Neural cell (in vitro differentiated cells): ENCODE results near the gene CYP26B1. TPM values are rescaled to one million over a fixed set of nuclear protein-coding genes. Genes with fewer than 3 reads are reported as not detected.

ENCODE experiments used
- H2AFZ ChIP-seq: fragments of 200-600, 300-800 bp; sonication (generic), shearing (Covaris generic); 2 replicates; pipeline ENCODE4 v1.6.0; 2014; ENCODE audit warnings: low read depth, mild to moderate bottlenecking, antibody characterized with exemption, low read length, moderate library complexity
- H3F3A ChIP-seq: fragments of 200-600 bp; shearing (Covaris generic); 2 replicates; pipeline ENCODE4 v1.6.1; 2016; ENCODE audit warnings: mild to moderate bottlenecking, moderate library complexity, mixed read lengths, antibody characterized with exemption, low read length; ENCODE audit not compliant: insufficient read depth, poor library complexity, severe bottlenecking
- H3K27ac ChIP-seq: fragments of 200-600, 300-800 bp; sonication (generic), shearing (Covaris generic); 2 replicates; pipeline ENCODE4 v1.5.1; 2014; ENCODE audit warnings: mild to moderate bottlenecking, low read length, moderate library complexity
- H3K27me3 ChIP-seq: fragments of 300-800, 200-600 bp; sonication (generic), shearing (Covaris generic); 2 replicates; pipeline ENCODE4 v1.6.0; 2014; ENCODE audit warnings: mild to moderate bottlenecking, low read depth, low read length, moderate library complexity; ENCODE audit not compliant: insufficient read depth
- H3K36me3 ChIP-seq: fragments of 300-800, 200-600 bp; sonication (generic), shearing (Covaris generic); 2 replicates; pipeline ENCODE4 v1.5.1; 2014; ENCODE audit warnings: mild to moderate bottlenecking, antibody characterized with exemption, low read length, moderate library complexity; ENCODE audit not compliant: insufficient read depth
- H3K4me2 ChIP-seq: fragments of 300-800, 200-600 bp; sonication (generic), shearing (Covaris generic); 2 replicates; pipeline ENCODE4 v1.6.0; 2014; ENCODE audit warnings: mild to moderate bottlenecking, low read length
- H3K4me3 ChIP-seq: fragments of 300-800, 200-600 bp; sonication (generic), shearing (Covaris generic); 2 replicates; pipeline ENCODE4 v1.5.1; 2014; ENCODE audit warnings: mild to moderate bottlenecking, low read length, moderate library complexity
- H3K79me2 ChIP-seq: fragments of 200-600 bp; shearing (Covaris generic); replicated peaks from 2 replicates; pipeline ENCODE4 v1.6.0; 2014; ENCODE audit warnings: mild to moderate bottlenecking, low read length, moderate library complexity; ENCODE audit not compliant: insufficient read depth
- H3K9ac ChIP-seq: fragments of 300-800, 200-600 bp; sonication (generic), shearing (Covaris generic); 2 replicates; pipeline ENCODE4 v1.6.1; 2016; ENCODE audit warnings: mild to moderate bottlenecking, low read length, mixed read lengths
- H3K9me2 ChIP-seq: fragments of 200-600 bp; shearing (Covaris generic); 2 replicates; pipeline ENCODE4 v1.6.1; 2016; ENCODE audit warnings: mild to moderate bottlenecking, low read length, mixed read lengths; ENCODE audit not compliant: insufficient read depth
- H3K9me3 ChIP-seq: fragments of 200-600, 300-800 bp; sonication (generic), shearing (Covaris generic); 2 replicates; pipeline ENCODE4 v1.6.1; 2016; ENCODE audit warnings: mild to moderate bottlenecking, mixed run types, low read length, moderate library complexity, mixed read lengths
- H4K20me1 ChIP-seq: fragments of 200-600 bp; shearing (Covaris generic); 2 replicates; pipeline ENCODE4 v1.6.1; 2016; ENCODE audit warnings: mild to moderate bottlenecking, mixed run types; ENCODE audit not compliant: insufficient read depth
- CTCF ChIP-seq: fragments of 450-650 bp; IDR thresholded peaks from 2 replicates; pipeline ENCODE4 v1.5.1; 2014; ENCODE audit warnings: antibody characterized with exemption, mild to moderate bottlenecking, moderate library complexity; ENCODE audit not compliant: poor library complexity, severe bottlenecking
- EP300 ChIP-seq: fragments of 450-650 bp; conservative IDR thresholded peaks from 2 replicates; pipeline ENCODE4 v1.6.1; 2014; ENCODE audit warnings: antibody characterized with exemption, mild to moderate bottlenecking, moderate library complexity; ENCODE audit not compliant: poor library complexity, severe bottlenecking
- EZH2 ChIP-seq: fragments of 200-600, 300-800 bp; shearing (Covaris generic), sonication (generic); IDR thresholded peaks from 2 replicates; pipeline ENCODE4 v1.6.1; 2014; ENCODE audit warnings: antibody characterized with exemption, low read length, borderline replicate concordance, mild to moderate bottlenecking; ENCODE audit not compliant: insufficient read depth, poor library complexity, severe bottlenecking
- MXI1 ChIP-seq: fragments of 450-650 bp; conservative IDR thresholded peaks from 2 replicates; pipeline ENCODE4 v1.6.1; 2014; ENCODE audit warnings: antibody characterized with exemption, mild to moderate bottlenecking; ENCODE audit not compliant: poor library complexity, severe bottlenecking
- POLR2AphosphoS5 ChIP-seq: IDR thresholded peaks from 2 replicates; pipeline ENCODE4 v1.6.1; 2012
- RAD21 ChIP-seq: fragments of 450-650 bp; conservative IDR thresholded peaks from 2 replicates; pipeline ENCODE4 v1.6.1; 2014; ENCODE audit warnings: antibody characterized with exemption, mild to moderate bottlenecking, moderate library complexity
- REST ChIP-seq: IDR thresholded peaks from 2 replicates; pipeline ENCODE4 v1.6.1; 2012; ENCODE audit warnings: borderline replicate concordance
- SMC3 ChIP-seq: fragments of 450-650 bp; conservative IDR thresholded peaks from 2 replicates; pipeline ENCODE4 v1.6.1; 2014; ENCODE audit warnings: antibody characterized with exemption, mild to moderate bottlenecking, moderate library complexity; ENCODE audit not compliant: poor library complexity
- TAF1 ChIP-seq: IDR thresholded peaks from 2 replicates; pipeline ENCODE4 v1.6.1; 2012; ENCODE audit warnings: low read depth
- polyA plus RNA-seq: library from polyadenylated mRNA; depleted of rRNA; stranded (reverse); fragments of >200 nt; gene quantifications from 2 replicates; pipeline ENCODE4 v1.2.3, GENCODE V29; 2014

CYP26B1 gene
- polyA plus RNA-seq, 1 donor from 2014 or later = 0.83 TPM

- Histone ChIP-seq H3K27ac (no peak overlapping the region), H2AFZ (no peak overlapping the region), H3F3A (no peaks in the 10 kb centered on the region), H3K9me2 (no peaks in the 10 kb centered on the region), H3K4me3 (no peak overlapping the region), H4K20me1 (no peaks in the 10 kb centered on the region), H3K9ac (no peak overlapping the region), H3K4me2 (no peak overlapping the region), H3K9me3 (no peaks in the 10 kb centered on the region), H3K36me3 (no peaks in the 10 kb centered on the region), H3K27me3 (no peaks in the 10 kb centered on the region), H3K79me2 (no peaks in the 10 kb centered on the region)
- TF ChIP-seq RAD21 = no peak
- TF ChIP-seq CTCF = no peak
- no peak for TF ChIP-seq TAF1
- TF ChIP-seq REST = no peak
- no peak for TF ChIP-seq SMC3
- no peak for TF ChIP-seq POLR2AphosphoS5
- no peak for TF ChIP-seq MXI1
- no peak for TF ChIP-seq EZH2
- no peak for TF ChIP-seq EP300
Measured at GRCh38 chr2:72094701-72095100, 53.0 kb downstream of the CYP26B1 start.

- H3K4me3 ChIP-seq = no peak overlapping the region
- no peaks in the 10 kb centered on the region for H3K36me3 ChIP-seq
- H3K27ac ChIP-seq = no peak overlapping the region
- H3K79me2 ChIP-seq = no peaks in the 10 kb centered on the region
- H3F3A ChIP-seq = no peaks in the 10 kb centered on the region
- H3K9me3 ChIP-seq = no peaks in the 10 kb centered on the region
- H4K20me1 ChIP-seq = no peaks in the 10 kb centered on the region
- H3K9me2 ChIP-seq = no peaks in the 10 kb centered on the region
- H3K9ac ChIP-seq = no peak overlapping the region
- no peaks in the 10 kb centered on the region for H3K27me3 ChIP-seq
- no peak overlapping the region for H2AFZ ChIP-seq
- TF ChIP-seq RAD21 (no peak), EZH2 (no peak), TAF1 (no peak)
- no peak overlapping the region for H3K4me2 ChIP-seq
Measured at GRCh38 chr2:72092111-72092510, 55.6 kb downstream of the CYP26B1 start.
